ENCODE data around the gene UPF3A.
"Not testable (repeated sequence)": the region's sequence is repeated elsewhere in the genome, so short reads cannot be mapped to it uniquely, and the experiment has no call there.

The UPF3A gene

DNA sequence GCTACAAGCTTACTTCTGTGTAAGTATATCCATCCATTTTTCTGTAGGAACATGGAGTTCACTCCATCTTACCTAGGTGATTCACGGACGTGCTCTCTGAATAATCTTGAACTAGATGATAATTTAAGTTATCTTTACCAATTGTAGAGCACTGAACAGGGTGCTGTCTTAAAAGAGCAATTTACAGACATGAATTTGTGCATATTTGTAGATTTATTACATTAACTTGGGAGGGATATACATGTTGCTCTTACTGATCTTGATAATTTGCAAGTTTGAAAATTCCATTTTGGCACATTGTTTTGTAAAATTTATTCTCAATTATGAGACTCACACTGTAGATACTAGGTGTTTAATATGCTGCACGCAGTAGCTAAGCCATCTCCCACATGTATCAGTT, 37.4 kb upstream of the UPF3A start:
- Histone ChIP-seq H3K9ac (ENCODE audit: insufficient read length) (no peak overlapping the region), H3K4me3 (no peak overlapping the region), H3K27ac (no peak overlapping the region), H3K9me3 (ENCODE audit: low read depth, low read length) (no peaks in the 10 kb centered on the region), H3K36me3 (ENCODE audit: insufficient read depth, low read length) (peaks cover 96% of the 10 kb centered on the region)
- no peak for DNase-seq (ENCODE audit: low read depth, low spot score)
- TF ChIP-seq POLR2AphosphoS5 (IDR thresholded peaks at IDR 0.05; ENCODE audit: borderline replicate concordance, low read depth, low read length), result no peak
- no peak for TF ChIP-seq FOXP2 (optimal IDR thresholded peaks at IDR 0.05; ENCODE audit: control extremely low read depth, extremely low read length, insufficient read depth)
- no peak for TF ChIP-seq EZH2 (IDR thresholded peaks at IDR 0.05)

DNA sequence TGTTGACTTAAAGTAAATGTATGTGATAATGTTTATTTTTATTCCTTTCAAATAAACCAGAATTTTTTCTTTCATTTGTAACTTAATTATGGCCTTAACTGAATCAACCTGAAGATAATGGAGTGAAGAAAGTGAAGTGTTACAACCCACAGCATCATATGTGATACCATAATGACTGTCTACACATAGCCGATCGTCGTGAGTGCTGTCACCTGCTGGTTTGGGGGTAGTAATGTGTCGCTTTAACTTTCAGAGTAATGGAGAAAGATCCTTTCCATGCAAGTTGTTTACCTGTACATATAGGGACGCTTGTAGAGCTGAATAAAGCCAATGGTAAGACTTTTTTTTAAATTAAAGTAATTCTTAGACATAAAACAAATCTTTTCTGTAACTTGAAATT, 36.8 kb upstream of the UPF3A start:
- Histone ChIP-seq H3K36me3 (ENCODE audit: insufficient read depth, low read length) (peaks cover 96% of the 10 kb centered on the region), H3K9ac (ENCODE audit: insufficient read length) (no peak overlapping the region), H3K4me3 (no peak overlapping the region), H3K9me3 (ENCODE audit: low read depth, low read length) (no peaks in the 10 kb centered on the region), H3K27ac (no peak overlapping the region)
- TF ChIP-seq POLR2AphosphoS5 (IDR thresholded peaks at IDR 0.05; ENCODE audit: borderline replicate concordance, low read depth, low read length) (no peak), EZH2 (IDR thresholded peaks at IDR 0.05) (no peak), FOXP2 (optimal IDR thresholded peaks at IDR 0.05; ENCODE audit: control extremely low read depth, extremely low read length, insufficient read depth) (no peak)
- no peak for DNase-seq (ENCODE audit: low read depth, low spot score)

DNA sequence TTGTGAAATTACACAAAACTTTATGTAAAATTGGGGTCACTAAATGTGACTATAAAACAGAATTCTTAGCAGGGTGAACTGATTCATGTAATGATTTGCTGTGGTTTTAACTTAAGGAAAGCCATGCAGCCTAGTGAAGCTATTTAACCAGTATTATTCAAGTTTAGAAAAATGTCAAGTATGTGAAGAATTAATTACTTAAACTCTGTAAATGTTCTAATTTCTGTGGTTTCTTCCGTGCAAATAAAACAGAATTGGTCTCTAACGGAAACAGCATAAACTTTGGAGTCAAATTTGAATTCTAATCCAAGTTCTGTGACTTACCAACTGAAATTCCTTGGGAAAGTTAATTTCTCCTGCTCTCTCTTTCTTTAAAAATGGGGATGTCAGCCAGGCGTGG, 33.4 kb upstream of the UPF3A start:
- peaks cover 95% of the 10 kb centered on the region for H3K36me3 ChIP-seq (ENCODE audit: insufficient read depth, low read length)
- no peak for DNase-seq (ENCODE audit: low read depth, low spot score)

DNA sequence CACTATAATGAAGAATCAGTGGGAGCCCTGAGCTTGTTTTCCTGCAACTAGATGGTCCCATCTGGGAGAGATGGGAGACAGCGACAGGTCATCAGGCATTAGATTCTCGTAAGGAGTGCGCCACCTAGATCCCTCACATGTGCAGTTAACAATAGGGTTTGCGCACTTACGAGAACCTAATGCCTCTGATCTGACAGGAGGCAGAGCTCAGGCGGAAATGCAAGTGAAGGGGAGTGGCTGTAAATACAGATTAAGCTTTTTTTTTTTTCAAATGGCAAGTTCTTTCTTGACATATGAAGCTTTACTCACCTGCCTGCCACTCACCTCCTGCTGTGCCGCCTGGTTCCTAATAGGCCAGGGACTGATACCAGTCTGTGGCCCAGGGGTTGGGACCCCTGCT, 32.3 kb upstream of the UPF3A start:
- Histone ChIP-seq H3K9me3 (ENCODE audit: low read depth, low read length) (no peaks in the 10 kb centered on the region), H3K4me3 (no peak overlapping the region), H3K36me3 (ENCODE audit: insufficient read depth, low read length) (peaks cover 91% of the 10 kb centered on the region), H3K9ac (ENCODE audit: insufficient read length) (no peak overlapping the region), H3K27ac (no peak overlapping the region)
- TF ChIP-seq FOXP2 (optimal IDR thresholded peaks at IDR 0.05; ENCODE audit: control extremely low read depth, extremely low read length, insufficient read depth) (no peak), POLR2AphosphoS5 (IDR thresholded peaks at IDR 0.05; ENCODE audit: borderline replicate concordance, low read depth, low read length) (no peak), EZH2 (IDR thresholded peaks at IDR 0.05) (no peak)
- no peak for DNase-seq (ENCODE audit: low read depth, low spot score)

More for the DNA sequence above, 33.4 kb upstream of the UPF3A start:
- H3K4me3 ChIP-seq, result no peak overlapping the region
- H3K9me3 ChIP-seq (ENCODE audit: low read depth, low read length), result no peaks in the 10 kb centered on the region
- H3K27ac ChIP-seq, result no peak overlapping the region
- no peak overlapping the region for H3K9ac ChIP-seq (ENCODE audit: insufficient read length)
- TF ChIP-seq EZH2 (IDR thresholded peaks at IDR 0.05), result no peak
- TF ChIP-seq POLR2AphosphoS5 (IDR thresholded peaks at IDR 0.05; ENCODE audit: borderline replicate concordance, low read depth, low read length), result no peak
- TF ChIP-seq FOXP2 (optimal IDR thresholded peaks at IDR 0.05; ENCODE audit: control extremely low read depth, extremely low read length, insufficient read depth), result no peak

DNA sequence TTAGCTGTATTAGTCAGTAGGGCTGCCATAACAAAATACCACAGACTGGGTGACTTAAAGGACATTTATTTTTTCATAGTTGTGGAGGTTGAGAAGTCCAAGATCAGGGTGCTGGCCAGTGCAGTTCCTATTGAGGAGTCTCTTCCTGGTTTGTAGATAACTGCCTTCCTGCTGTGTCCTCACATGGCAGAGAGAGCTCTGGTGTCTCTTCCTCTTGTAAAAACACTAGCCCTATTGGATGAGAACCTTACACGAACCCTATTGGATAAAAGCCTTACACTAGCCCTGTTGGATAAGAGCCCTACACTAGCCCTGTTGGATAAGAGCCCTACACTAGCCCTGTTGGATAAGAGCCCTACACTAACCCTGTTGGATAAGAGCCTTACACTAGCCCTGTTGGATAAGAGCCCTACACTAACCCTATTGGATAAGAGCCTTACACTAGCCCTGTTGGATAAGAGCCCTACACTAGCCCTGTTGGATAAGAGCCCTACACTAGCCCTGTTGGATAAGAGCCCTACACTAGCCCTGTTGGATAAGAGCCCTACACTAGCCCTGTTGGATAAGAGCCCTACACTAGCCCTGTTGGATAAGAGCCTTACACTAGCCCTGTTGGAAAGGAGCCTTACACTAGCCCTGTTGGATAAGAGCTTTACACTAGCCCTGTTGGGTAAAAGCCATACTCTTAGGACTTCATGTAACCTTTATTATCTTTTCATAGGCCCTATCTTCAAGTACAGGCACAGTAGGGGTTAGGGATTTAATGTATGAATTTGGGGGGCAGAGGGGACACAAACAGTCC, 29.6 kb upstream of the UPF3A start:
- DNase-seq (ENCODE audit: low read depth, low spot score); H3K27ac ChIP-seq; H3K4me3 ChIP-seq; H3K9ac ChIP-seq (ENCODE audit: insufficient read length); H3K9me3 ChIP-seq (ENCODE audit: low read depth, low read length): not testable (repeated sequence)
- peaks cover 89% of the 10 kb centered on the region for H3K36me3 ChIP-seq (ENCODE audit: insufficient read depth, low read length)

DNA sequence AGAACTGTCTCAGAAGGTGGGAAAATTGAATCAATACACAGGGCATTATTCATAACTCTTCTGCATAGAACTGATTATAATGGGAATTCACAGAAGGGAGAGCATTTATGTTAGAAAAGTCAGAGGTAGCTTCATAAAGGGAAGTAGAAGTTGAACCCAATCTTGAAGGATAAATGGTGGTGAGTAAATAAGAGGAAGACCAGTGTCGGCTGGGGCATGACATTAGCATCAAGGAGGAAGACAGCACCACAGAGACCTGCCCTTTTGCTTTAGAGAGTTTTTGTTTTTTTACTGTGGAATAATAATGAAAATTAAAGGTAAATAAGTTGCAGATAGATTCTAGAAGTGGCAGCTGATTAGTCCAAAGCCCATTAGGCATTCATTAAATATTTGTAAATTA, 24.9 kb upstream of the UPF3A start:
- Histone ChIP-seq H3K27ac (no peak overlapping the region), H3K36me3 (ENCODE audit: insufficient read depth, low read length) (peaks cover 88% of the 10 kb centered on the region), H3K4me3 (no peak overlapping the region), H3K9me3 (ENCODE audit: low read depth, low read length) (no peaks in the 10 kb centered on the region), H3K9ac (ENCODE audit: insufficient read length) (no peak overlapping the region)
- TF ChIP-seq EZH2 (IDR thresholded peaks at IDR 0.05), result no peak
- no peak for TF ChIP-seq POLR2AphosphoS5 (IDR thresholded peaks at IDR 0.05; ENCODE audit: borderline replicate concordance, low read depth, low read length)
- no peak for TF ChIP-seq FOXP2 (optimal IDR thresholded peaks at IDR 0.05; ENCODE audit: control extremely low read depth, extremely low read length, insufficient read depth)
- no peak for DNase-seq (ENCODE audit: low read depth, low spot score)

DNA sequence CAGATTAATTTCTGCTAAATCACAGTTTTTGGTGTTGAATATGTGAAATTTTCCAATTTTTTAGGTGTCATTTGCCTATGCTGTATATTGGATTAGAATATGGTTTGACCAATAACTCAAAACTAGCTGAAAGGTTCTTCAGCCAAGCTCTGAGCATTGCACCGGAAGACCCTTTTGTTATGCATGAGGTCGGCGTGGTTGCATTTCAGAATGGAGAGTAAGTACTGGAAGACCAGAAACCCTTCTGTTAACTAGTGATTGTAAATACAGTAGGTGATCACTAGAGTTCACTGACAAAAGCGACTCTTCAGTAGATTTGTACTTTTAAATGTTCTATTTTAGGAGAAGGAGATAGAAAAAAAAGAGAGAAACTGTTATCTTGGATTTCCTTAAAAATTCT, 24.4 kb upstream of the UPF3A start:
- Histone ChIP-seq H3K9me3 (ENCODE audit: low read depth, low read length) (no peaks in the 10 kb centered on the region), H3K27ac (no peak overlapping the region), H3K36me3 (ENCODE audit: insufficient read depth, low read length) (peaks cover 87% of the 10 kb centered on the region), H3K9ac (ENCODE audit: insufficient read length) (no peak overlapping the region), H3K4me3 (no peak overlapping the region)
- DNase-seq (ENCODE audit: low read depth, low spot score), result no peak
- TF ChIP-seq FOXP2 (optimal IDR thresholded peaks at IDR 0.05; ENCODE audit: control extremely low read depth, extremely low read length, insufficient read depth) (no peak), POLR2AphosphoS5 (IDR thresholded peaks at IDR 0.05; ENCODE audit: borderline replicate concordance, low read depth, low read length) (no peak), EZH2 (IDR thresholded peaks at IDR 0.05) (no peak)

DNA sequence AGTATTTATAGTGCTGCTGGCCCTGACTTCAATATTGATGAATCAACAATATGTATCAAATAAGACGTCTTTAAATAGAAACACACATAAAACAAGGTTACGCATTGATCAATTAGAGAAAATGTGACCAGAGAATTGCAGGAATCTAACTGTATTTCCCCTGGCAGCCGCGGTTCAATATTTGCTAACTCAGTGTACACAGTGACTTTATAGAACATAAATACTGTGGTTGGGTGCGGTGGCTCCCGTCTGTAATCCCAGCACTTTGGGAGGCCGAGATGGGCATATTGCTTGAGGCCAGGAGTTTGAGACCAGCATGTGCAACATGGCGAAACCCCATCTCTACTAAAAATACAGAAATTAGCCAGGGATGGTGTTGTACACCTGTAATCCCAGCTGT, 22.8 kb upstream of the UPF3A start:
- no peak overlapping the region for H3K9ac ChIP-seq (ENCODE audit: insufficient read length)
- TF ChIP-seq EZH2 (IDR thresholded peaks at IDR 0.05), result no peak
- no peak for TF ChIP-seq POLR2AphosphoS5 (IDR thresholded peaks at IDR 0.05; ENCODE audit: borderline replicate concordance, low read depth, low read length)
- TF ChIP-seq FOXP2 (optimal IDR thresholded peaks at IDR 0.05; ENCODE audit: control extremely low read depth, extremely low read length, insufficient read depth), result no peak
- peaks cover 90% of the 10 kb centered on the region for H3K36me3 ChIP-seq (ENCODE audit: insufficient read depth, low read length)
- H3K4me3 ChIP-seq, result no peak overlapping the region
- no peak overlapping the region for H3K27ac ChIP-seq
- DNase-seq (ENCODE audit: low read depth, low spot score), result no peak
- H3K9me3 ChIP-seq (ENCODE audit: low read depth, low read length), result no peaks in the 10 kb centered on the region

DNA sequence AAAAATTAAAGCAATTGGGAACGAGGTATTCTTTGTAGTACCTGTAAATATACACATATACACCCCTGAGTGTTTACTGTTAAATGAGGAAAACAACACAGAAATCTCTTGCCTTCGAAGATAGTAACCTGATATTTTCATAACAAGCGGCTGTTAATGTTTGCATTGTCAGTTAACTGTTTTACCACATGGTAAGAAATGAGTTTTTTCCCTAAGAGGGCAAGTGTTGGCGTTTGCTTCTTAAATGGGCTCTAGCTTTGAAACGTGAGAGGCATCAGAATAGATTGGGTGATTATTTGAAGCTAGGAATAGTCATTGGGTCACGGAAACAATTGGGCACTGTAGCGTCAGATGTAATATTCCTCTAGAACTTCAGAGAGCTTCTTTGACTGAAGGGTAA, 22.0 kb upstream of the UPF3A start:
- Histone ChIP-seq H3K9me3 (ENCODE audit: low read depth, low read length) (no peaks in the 10 kb centered on the region), H3K36me3 (ENCODE audit: insufficient read depth, low read length) (peaks cover 88% of the 10 kb centered on the region), H3K27ac (no peak overlapping the region), H3K9ac (ENCODE audit: insufficient read length) (no peak overlapping the region), H3K4me3 (no peak overlapping the region)
- TF ChIP-seq POLR2AphosphoS5 (IDR thresholded peaks at IDR 0.05; ENCODE audit: borderline replicate concordance, low read depth, low read length), result no peak
- TF ChIP-seq FOXP2 (optimal IDR thresholded peaks at IDR 0.05; ENCODE audit: control extremely low read depth, extremely low read length, insufficient read depth), result no peak
- TF ChIP-seq EZH2 (IDR thresholded peaks at IDR 0.05), result no peak
- DNase-seq (ENCODE audit: low read depth, low spot score), result no peak
